Measurements from ENCODE around the gene KY. TPM values are rescaled to one million over a fixed set of nuclear protein-coding genes. Genes with fewer than 3 reads are reported as not detected.
A peak's percentile ranks its signal among the peaks of the same experiment; 100 is the strongest.
"Not testable (repeated sequence)": the region's sequence is repeated elsewhere in the genome, so short reads cannot be mapped to it uniquely, and the experiment has no call there.

The KY gene
- total RNA-seq, 1 donor from 2014 or later: not detected

- H3K27ac Mint-ChIP-seq: no peak overlapping the region
- H3K4me1 Mint-ChIP-seq (ENCODE audit: low read depth): no peaks in the 10 kb centered on the region
- H3K27me3 Mint-ChIP-seq (ENCODE audit: low read depth): no peaks in the 10 kb centered on the region
- H3K36me3 Mint-ChIP-seq (ENCODE audit: low read depth): no peaks in the 10 kb centered on the region
- DNase-seq (ENCODE audit: low spot score): no peak
- H3K4me3 Mint-ChIP-seq (ENCODE audit: low read depth): no peak overlapping the region
- intact Hi-C loops (cut with micrococcal nuclease): no loop called here
- H3K9me3 Mint-ChIP-seq: no peaks in the 10 kb centered on the region
Measured at GRCh38 chr3:134606033-134607025, 44.5 kb downstream of the KY start.

DNA sequence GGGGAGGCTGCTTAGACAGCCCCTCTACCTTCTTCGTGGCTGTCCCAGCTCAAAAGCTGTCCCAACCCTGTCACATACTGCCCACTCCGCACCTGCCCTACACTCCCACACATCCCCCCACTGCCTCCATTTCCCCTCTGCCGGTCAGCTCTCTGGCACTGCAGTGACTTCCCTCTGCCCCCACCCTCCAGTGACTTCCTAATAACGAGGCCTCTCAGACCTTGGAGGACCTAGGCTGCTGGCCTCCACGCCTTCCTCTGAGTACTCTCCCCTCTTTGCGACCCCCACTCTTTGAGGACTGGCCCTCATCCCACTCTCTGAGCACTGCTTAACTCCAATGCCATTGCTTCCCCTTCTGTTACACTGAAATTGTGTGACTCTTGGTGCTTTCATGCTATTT, 45.3 kb downstream of the KY start:
- Mint-ChIP-seq H3K9me3 (no peaks in the 10 kb centered on the region), H3K4me3 (ENCODE audit: low read depth) (no peak overlapping the region), H3K4me1 (ENCODE audit: low read depth) (peaks cover 3% of the 10 kb centered on the region), H3K27ac (no peak overlapping the region), H3K27me3 (ENCODE audit: low read depth) (no peaks in the 10 kb centered on the region), H3K36me3 (ENCODE audit: low read depth) (no peaks in the 10 kb centered on the region)
- DNase-seq (ENCODE audit: low spot score): no peak
- intact Hi-C loops (cut with micrococcal nuclease): no loop called here

GRCh38 chr3:134603956-134604355, 46.9 kb downstream of the KY start:
- Mint-ChIP-seq H3K27ac (no peak overlapping the region), H3K9me3 (no peaks in the 10 kb centered on the region), H3K4me1 (ENCODE audit: low read depth) (peaks cover 4% of the 10 kb centered on the region), H3K27me3 (ENCODE audit: low read depth) (no peaks in the 10 kb centered on the region), H3K36me3 (ENCODE audit: low read depth) (no peaks in the 10 kb centered on the region), H3K4me3 (ENCODE audit: low read depth) (no peak overlapping the region)
- intact Hi-C loops (cut with micrococcal nuclease): loop anchor here (5.0 kb wide), 1 partner anchor 153 kb away; no protein-coding TSS in a partner anchor
- no peak for DNase-seq (ENCODE audit: low spot score)

- intact Hi-C loops (cut with micrococcal nuclease): loop anchor here (5.0 kb wide), 1 partner anchor 154 kb away; no protein-coding TSS in a partner anchor
- no peak for DNase-seq (ENCODE audit: low spot score)
- no peaks in the 10 kb centered on the region for H3K36me3 Mint-ChIP-seq (ENCODE audit: low read depth)
- H3K27me3 Mint-ChIP-seq (ENCODE audit: low read depth): no peaks in the 10 kb centered on the region
- peaks cover 4% of the 10 kb centered on the region for H3K4me1 Mint-ChIP-seq (ENCODE audit: low read depth)
- no peaks in the 10 kb centered on the region for H3K9me3 Mint-ChIP-seq
- no peak overlapping the region for H3K4me3 Mint-ChIP-seq (ENCODE audit: low read depth)
- no peak overlapping the region for H3K27ac Mint-ChIP-seq
Measured at GRCh38 chr3:134603480-134603879, 47.3 kb downstream of the KY start.

- no peaks in the 10 kb centered on the region for H3K9me3 Mint-ChIP-seq
- H3K27ac Mint-ChIP-seq: no peak overlapping the region
- no peak for DNase-seq (ENCODE audit: low spot score)
- intact Hi-C loops (cut with micrococcal nuclease): loop anchor here (5.0 kb wide), 1 partner anchor 155 kb away; no protein-coding TSS in a partner anchor
- peaks cover 4% of the 10 kb centered on the region for H3K4me1 Mint-ChIP-seq (ENCODE audit: low read depth)
- H3K27me3 Mint-ChIP-seq (ENCODE audit: low read depth): no peaks in the 10 kb centered on the region
- H3K4me3 Mint-ChIP-seq (ENCODE audit: low read depth): no peak overlapping the region
- H3K36me3 Mint-ChIP-seq (ENCODE audit: low read depth): no peaks in the 10 kb centered on the region
Measured at GRCh38 chr3:134602440-134602814, 48.4 kb downstream of the KY start.

GRCh38 chr3:134601539-134602439, 49.0 kb downstream of the KY start:
- H3K9me3 Mint-ChIP-seq: no peaks in the 10 kb centered on the region
- H3K36me3 Mint-ChIP-seq (ENCODE audit: low read depth): no peaks in the 10 kb centered on the region
- no peak overlapping the region for H3K4me3 Mint-ChIP-seq (ENCODE audit: low read depth)
- no peak for DNase-seq (ENCODE audit: low spot score)
- peaks cover 4% of the 10 kb centered on the region for H3K4me1 Mint-ChIP-seq (ENCODE audit: low read depth)
- intact Hi-C loops (cut with micrococcal nuclease): loop anchor here (5.0 kb wide), 1 partner anchor 156 kb away; no protein-coding TSS in a partner anchor
- no peak overlapping the region for H3K27ac Mint-ChIP-seq
- H3K27me3 Mint-ChIP-seq (ENCODE audit: low read depth): no peaks in the 10 kb centered on the region

GRCh38 chr3:134600685-134601463, 49.9 kb downstream of the KY start:
- Mint-ChIP-seq H3K4me3 (ENCODE audit: low read depth) (no peak overlapping the region), H3K4me1 (ENCODE audit: low read depth) (peaks cover 4% of the 10 kb centered on the region), H3K27me3 (ENCODE audit: low read depth) (no peaks in the 10 kb centered on the region), H3K27ac (no peak overlapping the region), H3K36me3 (ENCODE audit: low read depth) (no peaks in the 10 kb centered on the region), H3K9me3 (no peaks in the 10 kb centered on the region)
- DNase-seq (ENCODE audit: low spot score): peak; percentile 43
- intact Hi-C loops (cut with micrococcal nuclease): loop anchor here (5.0 kb wide), 1 partner anchor 156 kb away; no protein-coding TSS in a partner anchor

DNA sequence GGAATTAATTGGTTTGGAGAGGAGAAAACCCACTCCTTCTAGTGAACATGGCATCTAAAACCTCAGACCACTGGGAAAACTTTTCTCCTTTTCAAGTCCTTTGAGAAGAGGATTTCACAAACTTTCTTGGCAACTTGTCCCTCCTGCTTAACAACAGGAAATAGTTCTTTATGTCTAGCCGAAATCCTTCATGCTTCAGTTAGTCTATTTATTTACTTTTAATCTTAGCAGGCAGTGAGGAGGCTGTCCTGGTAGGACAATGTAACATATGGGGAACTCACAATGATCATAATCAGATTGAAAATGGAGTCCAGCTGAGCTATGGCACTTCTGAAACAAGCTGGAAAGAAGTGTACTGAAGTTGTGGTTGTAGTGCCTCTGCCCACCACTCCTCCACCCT, 50.6 kb downstream of the KY start:
- intact Hi-C loops (cut with micrococcal nuclease): loop anchor here (5.0 kb wide), 1 partner anchor 157 kb away; no protein-coding TSS in a partner anchor
- no peak overlapping the region for H3K4me3 Mint-ChIP-seq (ENCODE audit: low read depth)
- H3K36me3 Mint-ChIP-seq (ENCODE audit: low read depth): no peaks in the 10 kb centered on the region
- H3K27ac Mint-ChIP-seq: no peak overlapping the region
- no peaks in the 10 kb centered on the region for H3K9me3 Mint-ChIP-seq
- no peak for DNase-seq (ENCODE audit: low spot score)
- H3K4me1 Mint-ChIP-seq (ENCODE audit: low read depth): peaks cover 4% of the 10 kb centered on the region
- H3K27me3 Mint-ChIP-seq (ENCODE audit: low read depth): no peaks in the 10 kb centered on the region

DNA sequence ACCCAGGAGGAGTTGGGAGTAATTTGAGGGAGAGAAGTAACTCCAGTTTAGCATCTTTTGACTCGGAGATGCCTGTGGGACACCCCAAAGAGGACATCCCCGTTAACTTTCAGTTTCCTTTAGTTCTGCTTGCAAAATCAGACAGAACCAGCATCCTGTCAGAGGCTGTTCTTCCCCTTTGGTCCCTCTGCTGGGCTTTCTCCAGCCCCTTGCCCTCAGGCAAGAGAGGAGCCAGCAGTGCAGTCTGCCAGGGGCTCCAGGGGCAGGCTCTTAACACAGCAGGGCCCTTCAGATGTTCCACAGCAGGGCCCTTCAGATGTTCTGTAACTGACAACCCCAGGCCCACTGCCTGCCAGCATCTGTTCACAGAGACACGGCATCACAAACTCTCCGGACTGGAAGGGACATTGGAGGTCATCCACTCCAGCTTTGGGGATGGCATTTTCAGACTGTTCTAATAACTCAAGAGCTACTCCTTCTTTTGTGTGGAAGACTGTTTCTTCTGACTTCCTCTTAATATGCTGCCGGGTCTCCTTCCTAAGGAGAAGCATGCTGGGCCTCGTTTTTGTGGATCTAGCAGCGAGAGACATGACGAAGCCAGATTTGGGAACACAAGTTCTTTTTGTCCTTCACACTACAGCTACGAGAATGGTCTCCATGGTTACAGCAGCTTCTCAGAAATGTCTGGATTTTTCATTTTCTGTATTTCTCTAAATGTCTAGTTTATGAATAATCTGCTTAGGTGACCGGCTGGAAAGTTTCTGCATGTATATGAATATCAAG, 51.9 kb downstream of the KY start:
- Mint-ChIP-seq H3K27me3 (ENCODE audit: low read depth) (no peaks in the 10 kb centered on the region), H3K4me1 (ENCODE audit: low read depth) (peaks cover 4% of the 10 kb centered on the region), H3K27ac (no peak overlapping the region), H3K4me3 (ENCODE audit: low read depth) (no peak overlapping the region), H3K9me3 (no peaks in the 10 kb centered on the region), H3K36me3 (ENCODE audit: low read depth) (no peaks in the 10 kb centered on the region)
- intact Hi-C loops (cut with micrococcal nuclease): no loop called here
- DNase-seq (ENCODE audit: low spot score): no peak

- peaks cover 4% of the 10 kb centered on the region for H3K4me1 Mint-ChIP-seq (ENCODE audit: low read depth)
- H3K27ac Mint-ChIP-seq: no peak overlapping the region
- no peaks in the 10 kb centered on the region for H3K9me3 Mint-ChIP-seq
- H3K36me3 Mint-ChIP-seq (ENCODE audit: low read depth): no peaks in the 10 kb centered on the region
- H3K27me3 Mint-ChIP-seq (ENCODE audit: low read depth): no peaks in the 10 kb centered on the region
- DNase-seq (ENCODE audit: low spot score): no peak
- H3K4me3 Mint-ChIP-seq (ENCODE audit: low read depth): no peak overlapping the region
- intact Hi-C loops (cut with micrococcal nuclease): no loop called here
Measured at GRCh38 chr3:134597390-134597970, 53.3 kb downstream of the KY start.

- DNase-seq (ENCODE audit: low spot score); H3K4me3 Mint-ChIP-seq (ENCODE audit: low read depth); H3K27me3 Mint-ChIP-seq (ENCODE audit: low read depth); H3K27ac Mint-ChIP-seq; H3K9me3 Mint-ChIP-seq; H3K4me1 Mint-ChIP-seq (ENCODE audit: low read depth); H3K36me3 Mint-ChIP-seq (ENCODE audit: low read depth); intact Hi-C loops (cut with micrococcal nuclease): not testable (repeated sequence)
Measured at GRCh38 chr3:134594986-134595385, 55.8 kb downstream of the KY start.
